Stomach (tissue), 4 donors: ENCODE results near the gene NXN.

ENCODE experiments used
- EP300 ChIP-seq: sonication (generic); formaldehyde crosslinking; IDR thresholded peaks from one replicate; pipeline ENCODE4 v1.6.1; 2017; ENCODE audit warnings: antibody characterized with exemption
- POLR2A ChIP-seq, 4 donors: fragments of 450-650 bp; IDR thresholded peaks; one replicate each; pipeline ENCODE4 v1.6.1; 2016; ENCODE audit warnings: antibody characterized with exemption in 4 of 4, control low read depth in 2 of 4, mild to moderate bottlenecking in 1 of 4, moderate library complexity in 1 of 4
- POLR2AphosphoS5 ChIP-seq, 3 donors: sonication (generic); formaldehyde crosslinking; IDR thresholded peaks; one replicate each; pipeline ENCODE4 v1.6.1; 2016; ENCODE audit warnings: antibody characterized with exemption in 3 of 3
- TF ChIP-seq, protein P1 (sequence below), 7 experiments: fragments of 450-650 bp in 4 of 7; fragments of 200-600 bp in 3 of 7; sonication (generic) in 3 of 7; IDR thresholded peaks; one replicate each; pipeline ENCODE4 v1.5.1; 2016 to 2019; ENCODE audit warnings: antibody characterized with exemption in 7 of 7, control low read depth in 2 of 7, mild to moderate bottlenecking in 1 of 7

DNA sequence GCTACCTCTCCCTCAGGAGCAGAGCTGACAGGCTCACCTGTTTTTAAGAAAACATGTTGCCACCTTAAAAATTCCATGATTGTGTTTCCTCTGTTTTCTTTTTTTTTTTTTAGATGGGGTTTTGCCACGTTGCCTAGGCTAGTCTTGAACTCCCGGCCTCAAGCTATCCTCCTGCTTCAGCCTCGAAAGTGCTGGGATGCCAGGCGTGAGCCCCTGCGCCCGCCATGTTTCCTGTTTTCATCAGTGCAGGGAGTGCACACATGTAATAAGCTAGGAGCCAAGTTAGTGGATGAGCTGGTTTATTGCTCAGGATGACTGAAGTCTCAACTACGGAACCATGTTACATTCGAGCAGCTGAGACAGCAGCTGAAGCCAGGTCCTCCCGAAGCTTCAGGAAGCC lies 183.9 kb downstream of the NXN start:
- TF ChIP-seq, protein P1, sequence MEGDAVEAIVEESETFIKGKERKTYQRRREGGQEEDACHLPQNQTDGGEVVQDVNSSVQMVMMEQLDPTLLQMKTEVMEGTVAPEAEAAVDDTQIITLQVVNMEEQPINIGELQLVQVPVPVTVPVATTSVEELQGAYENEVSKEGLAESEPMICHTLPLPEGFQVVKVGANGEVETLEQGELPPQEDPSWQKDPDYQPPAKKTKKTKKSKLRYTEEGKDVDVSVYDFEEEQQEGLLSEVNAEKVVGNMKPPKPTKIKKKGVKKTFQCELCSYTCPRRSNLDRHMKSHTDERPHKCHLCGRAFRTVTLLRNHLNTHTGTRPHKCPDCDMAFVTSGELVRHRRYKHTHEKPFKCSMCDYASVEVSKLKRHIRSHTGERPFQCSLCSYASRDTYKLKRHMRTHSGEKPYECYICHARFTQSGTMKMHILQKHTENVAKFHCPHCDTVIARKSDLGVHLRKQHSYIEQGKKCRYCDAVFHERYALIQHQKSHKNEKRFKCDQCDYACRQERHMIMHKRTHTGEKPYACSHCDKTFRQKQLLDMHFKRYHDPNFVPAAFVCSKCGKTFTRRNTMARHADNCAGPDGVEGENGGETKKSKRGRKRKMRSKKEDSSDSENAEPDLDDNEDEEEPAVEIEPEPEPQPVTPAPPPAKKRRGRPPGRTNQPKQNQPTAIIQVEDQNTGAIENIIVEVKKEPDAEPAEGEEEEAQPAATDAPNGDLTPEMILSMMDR (IDR thresholded peaks at IDR 0.05) = no peak
- TF ChIP-seq POLR2A (IDR thresholded peaks at IDR 0.05) (no peak), POLR2AphosphoS5 (IDR thresholded peaks at IDR 0.05) (no peak), EP300 (no peak)
